Measurements from ENCODE around the gene CDA.

Gene CDA

DNA sequence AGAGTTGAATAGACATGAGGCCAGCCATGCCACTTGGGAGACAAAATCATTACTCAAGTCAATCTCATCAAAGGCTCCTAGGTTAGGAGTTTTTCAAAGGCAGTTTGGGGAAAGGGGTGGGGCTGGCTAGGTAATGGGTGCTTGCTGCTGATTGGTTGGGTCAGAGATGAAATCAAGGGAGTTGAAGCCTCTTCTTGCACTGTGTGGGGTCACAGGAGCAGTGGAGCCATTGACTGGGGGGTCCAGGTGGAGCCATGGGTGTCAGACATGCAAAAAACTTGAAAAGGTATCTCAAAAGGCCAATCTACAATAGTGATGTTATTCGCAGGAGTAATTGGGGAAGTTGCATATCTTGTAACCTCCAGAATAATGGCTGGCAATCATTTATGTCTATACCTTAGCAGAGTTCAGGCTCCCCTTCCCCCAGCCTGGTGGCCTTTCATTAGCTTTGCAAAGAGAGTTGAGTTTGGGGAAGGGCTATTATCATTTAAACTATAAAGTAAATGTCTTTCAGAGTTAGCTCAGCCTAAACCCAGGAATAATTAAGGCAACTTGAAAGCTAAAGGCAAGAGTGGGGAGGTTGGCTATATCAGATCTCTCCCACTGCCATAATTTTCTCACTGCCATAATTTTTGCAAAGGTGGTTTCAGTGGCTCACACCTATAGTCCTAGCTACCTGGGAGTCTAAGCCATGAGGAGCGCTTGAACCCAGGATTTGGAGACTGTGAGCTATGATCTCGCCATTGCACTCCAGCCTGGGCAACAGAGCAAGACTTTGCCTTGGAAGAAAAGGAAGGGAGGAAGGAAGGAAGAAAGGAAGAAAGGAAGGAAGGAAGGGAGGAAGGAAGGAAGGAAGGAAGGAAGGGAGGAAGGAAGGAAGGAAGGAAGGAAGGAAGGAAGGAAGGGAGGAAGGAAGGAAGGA lies 36.5 kb downstream of the CDA start:
- Histone ChIP-seq H3K9me3 (ENCODE audit: control insufficient read depth, low read length) (no peaks in the 10 kb centered on the region), H3K36me3 (ENCODE audit: control insufficient read depth, insufficient read depth, low read length) (no peaks in the 10 kb centered on the region), H3K9ac (ENCODE audit: low read length) (no peak overlapping the region), H3K4me1 (ENCODE audit: control insufficient read depth, insufficient read depth, low read length) (no peaks in the 10 kb centered on the region), H3K27me3 (ENCODE audit: control insufficient read depth, insufficient read depth, low read length) (no peaks in the 10 kb centered on the region), H3K4me3 (ENCODE audit: low read length) (no peak overlapping the region)

DNA sequence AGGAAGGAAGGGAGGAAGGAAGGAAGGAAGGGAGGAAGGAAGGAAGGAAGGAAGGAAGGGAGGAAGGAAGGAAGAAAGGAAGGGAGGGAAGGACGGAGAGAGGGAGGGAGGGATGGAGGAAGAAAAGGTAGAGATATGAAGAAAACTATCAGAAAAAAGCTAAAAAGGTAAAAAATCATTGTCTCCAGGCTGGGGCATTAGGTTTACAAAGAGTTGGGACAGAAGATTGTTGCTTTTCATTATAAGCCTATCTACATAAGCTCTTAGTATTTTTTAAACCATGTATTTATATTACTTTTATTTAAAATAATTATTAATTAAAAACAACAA lies 37.2 kb downstream of the CDA start:
- no peaks in the 10 kb centered on the region for H3K36me3 ChIP-seq (ENCODE audit: control insufficient read depth, insufficient read depth, low read length)
- no peaks in the 10 kb centered on the region for H3K4me1 ChIP-seq (ENCODE audit: control insufficient read depth, insufficient read depth, low read length)
- H3K4me3 ChIP-seq (ENCODE audit: low read length), result no peak overlapping the region
- no peaks in the 10 kb centered on the region for H3K9me3 ChIP-seq (ENCODE audit: control insufficient read depth, low read length)
- H3K9ac ChIP-seq (ENCODE audit: low read length), result no peak overlapping the region
- H3K27me3 ChIP-seq (ENCODE audit: control insufficient read depth, insufficient read depth, low read length), result peaks cover 4% of the 10 kb centered on the region

DNA sequence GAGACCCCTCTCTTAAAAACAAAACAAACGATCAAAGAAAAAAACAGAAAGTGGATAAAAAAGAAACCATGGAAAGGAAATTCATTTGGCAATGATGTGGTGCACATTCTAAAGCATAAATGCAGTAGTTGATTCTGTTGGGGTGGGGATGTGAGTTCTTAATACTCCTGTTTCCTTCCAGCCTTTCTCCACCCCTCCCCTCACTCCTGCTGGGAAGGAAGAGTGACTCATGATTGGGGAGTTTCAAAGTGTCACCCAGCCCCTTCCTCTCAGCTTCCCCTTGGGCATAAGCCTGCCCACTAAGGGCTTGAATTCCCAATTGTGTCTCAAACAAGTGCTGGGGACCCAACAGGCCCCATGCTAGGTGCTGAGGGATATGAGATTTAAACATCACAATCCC lies 37.6 kb downstream of the CDA start:
- no peak overlapping the region for H3K4me3 ChIP-seq (ENCODE audit: low read length)
- no peak overlapping the region for H3K9ac ChIP-seq (ENCODE audit: low read length)
- H3K36me3 ChIP-seq (ENCODE audit: control insufficient read depth, insufficient read depth, low read length), result no peaks in the 10 kb centered on the region
- H3K27me3 ChIP-seq (ENCODE audit: control insufficient read depth, insufficient read depth, low read length), result peaks cover 4% of the 10 kb centered on the region
- H3K4me1 ChIP-seq (ENCODE audit: control insufficient read depth, insufficient read depth, low read length), result no peaks in the 10 kb centered on the region
- H3K9me3 ChIP-seq (ENCODE audit: control insufficient read depth, low read length), result no peaks in the 10 kb centered on the region

- Histone ChIP-seq H3K36me3 (ENCODE audit: control insufficient read depth, insufficient read depth, low read length) (no peaks in the 10 kb centered on the region), H3K4me3 (ENCODE audit: low read length) (no peak overlapping the region), H3K9ac (ENCODE audit: low read length) (no peak overlapping the region), H3K9me3 (ENCODE audit: control insufficient read depth, low read length) (no peaks in the 10 kb centered on the region), H3K4me1 (ENCODE audit: control insufficient read depth, insufficient read depth, low read length) (peaks cover 13% of the 10 kb centered on the region), H3K27me3 (ENCODE audit: control insufficient read depth, insufficient read depth, low read length) (peaks cover 4% of the 10 kb centered on the region)
These were observed 41.8 kb downstream of the CDA start for GRCh38 chr1:20630729-20631128.

GRCh38 chr1:20632386-20632785 lies 43.5 kb downstream of the CDA start:
- no peak overlapping the region for H3K9ac ChIP-seq (ENCODE audit: low read length)

DNA sequence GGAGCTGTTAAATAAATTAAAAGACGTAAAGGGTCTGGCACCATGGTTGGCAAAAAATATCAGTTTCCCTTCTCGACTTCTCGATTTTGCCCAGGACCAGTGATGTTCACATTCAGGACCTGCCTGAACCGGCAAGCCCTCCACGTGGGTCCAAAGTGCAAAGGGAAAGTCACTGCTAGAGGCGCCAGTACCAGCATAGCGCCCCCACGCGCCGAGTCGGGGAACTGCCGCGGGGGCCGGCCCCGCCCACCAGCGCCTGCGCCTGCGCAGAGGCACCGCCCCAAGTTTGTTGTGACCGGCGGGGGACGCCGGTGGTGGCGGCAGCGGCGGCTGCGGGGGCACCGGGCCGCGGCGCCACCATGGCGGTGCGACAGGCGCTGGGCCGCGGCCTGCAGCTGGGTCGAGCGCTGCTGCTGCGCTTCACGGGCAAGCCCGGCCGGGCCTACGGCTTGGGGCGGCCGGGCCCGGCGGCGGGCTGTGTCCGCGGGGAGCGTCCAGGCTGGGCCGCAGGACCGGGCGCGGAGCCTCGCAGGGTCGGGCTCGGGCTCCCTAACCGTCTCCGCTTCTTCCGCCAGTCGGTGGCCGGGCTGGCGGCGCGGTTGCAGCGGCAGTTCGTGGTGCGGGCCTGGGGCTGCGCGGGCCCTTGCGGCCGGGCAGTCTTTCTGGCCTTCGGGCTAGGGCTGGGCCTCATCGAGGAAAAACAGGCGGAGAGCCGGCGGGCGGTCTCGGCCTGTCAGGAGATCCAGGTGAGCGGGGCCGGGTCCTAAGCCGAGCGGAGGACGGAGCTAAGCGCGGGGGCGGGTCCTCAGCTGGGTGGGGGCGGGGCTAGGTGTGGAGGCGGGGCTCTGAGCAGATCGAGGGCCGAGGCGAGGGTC lies 44.5 kb downstream of the CDA start, which contains the start of gene PINK1:
TSS of gene PINK1 (plus strand) at position 269 of the 875 bp plus-strand sequence. CDS start at position 360, 91 bp downstream.
- peak within 1 kb of the TSS; percentile 86 for H3K4me3 ChIP-seq (ENCODE audit: low read length)
- H3K4me1 ChIP-seq (ENCODE audit: control insufficient read depth, insufficient read depth, low read length), result peaks cover 13% of the 10 kb centered on the region
- no peaks in the 10 kb centered on the region for H3K9me3 ChIP-seq (ENCODE audit: control insufficient read depth, low read length)
- H3K36me3 ChIP-seq (ENCODE audit: control insufficient read depth, insufficient read depth, low read length), result no peaks in the 10 kb centered on the region
- peak within 1 kb of the TSS; percentile 89 for H3K9ac ChIP-seq (ENCODE audit: low read length)
- peaks cover 4% of the 10 kb centered on the region for H3K27me3 ChIP-seq (ENCODE audit: control insufficient read depth, insufficient read depth, low read length)

More at GRCh38 chr1:20632386-20632785, 43.5 kb downstream of the CDA start:
- Histone ChIP-seq H3K36me3 (ENCODE audit: control insufficient read depth, insufficient read depth, low read length) (no peaks in the 10 kb centered on the region), H3K9me3 (ENCODE audit: control insufficient read depth, low read length) (no peaks in the 10 kb centered on the region), H3K4me3 (ENCODE audit: low read length) (no peak overlapping the region), H3K4me1 (ENCODE audit: control insufficient read depth, insufficient read depth, low read length) (peaks cover 13% of the 10 kb centered on the region), H3K27me3 (ENCODE audit: control insufficient read depth, insufficient read depth, low read length) (peaks cover 4% of the 10 kb centered on the region)

DNA sequence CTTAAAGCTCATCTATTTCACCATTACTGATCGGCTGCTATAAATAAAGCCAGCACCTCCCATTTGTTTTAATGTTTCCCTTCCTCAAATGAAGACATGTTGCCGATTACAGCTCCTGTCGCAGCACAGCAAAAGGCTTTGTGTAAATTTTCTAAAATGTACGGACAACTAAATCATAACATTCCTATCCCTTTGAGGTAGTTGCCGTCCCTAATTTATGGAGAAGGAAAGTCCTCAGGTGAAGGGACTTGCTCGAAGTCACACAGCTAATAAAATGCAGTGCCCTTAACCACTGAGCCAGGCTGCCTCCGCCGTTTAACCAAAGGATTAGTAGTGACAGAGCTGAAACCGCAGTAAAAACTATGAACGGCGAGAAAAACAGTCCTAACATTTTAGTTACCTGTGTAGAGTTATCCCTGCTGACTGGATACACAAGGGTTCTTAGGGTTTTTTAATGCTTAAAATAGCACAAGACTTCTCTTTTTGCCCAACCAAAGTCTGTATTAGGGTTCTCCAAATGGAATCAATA lies 45.2 kb downstream of the CDA start:
- H3K9ac ChIP-seq (ENCODE audit: low read length), result peak overlapping the region; percentile 89
- peaks cover 13% of the 10 kb centered on the region for H3K4me1 ChIP-seq (ENCODE audit: control insufficient read depth, insufficient read depth, low read length)
- no peaks in the 10 kb centered on the region for H3K36me3 ChIP-seq (ENCODE audit: control insufficient read depth, insufficient read depth, low read length)
- H3K9me3 ChIP-seq (ENCODE audit: control insufficient read depth, low read length), result no peaks in the 10 kb centered on the region
- peaks cover 4% of the 10 kb centered on the region for H3K27me3 ChIP-seq (ENCODE audit: control insufficient read depth, insufficient read depth, low read length)
- peak overlapping the region; percentile 86 for H3K4me3 ChIP-seq (ENCODE audit: low read length)

DNA sequence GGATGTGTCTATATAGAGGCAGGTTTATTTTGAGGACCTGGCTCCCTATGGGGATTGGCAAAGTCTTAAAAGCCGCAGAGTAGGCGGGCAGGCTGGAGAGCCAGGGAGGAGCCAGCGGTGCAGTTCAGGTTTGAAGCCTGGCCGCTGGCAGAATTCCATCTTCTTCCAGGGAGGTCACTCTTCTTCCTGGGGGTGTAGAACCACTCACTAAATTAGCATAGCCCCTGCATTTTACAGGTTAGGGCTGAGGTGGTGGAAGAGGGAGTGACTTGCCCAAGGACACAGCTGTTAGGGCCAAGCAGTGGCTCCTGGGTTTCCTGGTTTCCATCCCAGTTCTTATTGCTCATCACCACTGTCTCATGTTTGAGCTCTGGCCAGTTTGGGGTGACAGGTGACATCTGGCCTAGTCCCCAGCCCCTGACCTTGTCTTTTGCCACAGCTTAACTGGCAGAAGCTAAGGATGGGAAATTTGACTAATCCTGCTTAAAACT lies 45.7 kb downstream of the CDA start:
- Histone ChIP-seq H3K9me3 (ENCODE audit: control insufficient read depth, low read length) (no peaks in the 10 kb centered on the region), H3K27me3 (ENCODE audit: control insufficient read depth, insufficient read depth, low read length) (peaks cover 4% of the 10 kb centered on the region), H3K9ac (ENCODE audit: low read length) (peak overlapping the region; percentile 89), H3K4me3 (ENCODE audit: low read length) (peak overlapping the region; percentile 86), H3K36me3 (ENCODE audit: control insufficient read depth, insufficient read depth, low read length) (no peaks in the 10 kb centered on the region), H3K4me1 (ENCODE audit: control insufficient read depth, insufficient read depth, low read length) (peaks cover 13% of the 10 kb centered on the region)

DNA sequence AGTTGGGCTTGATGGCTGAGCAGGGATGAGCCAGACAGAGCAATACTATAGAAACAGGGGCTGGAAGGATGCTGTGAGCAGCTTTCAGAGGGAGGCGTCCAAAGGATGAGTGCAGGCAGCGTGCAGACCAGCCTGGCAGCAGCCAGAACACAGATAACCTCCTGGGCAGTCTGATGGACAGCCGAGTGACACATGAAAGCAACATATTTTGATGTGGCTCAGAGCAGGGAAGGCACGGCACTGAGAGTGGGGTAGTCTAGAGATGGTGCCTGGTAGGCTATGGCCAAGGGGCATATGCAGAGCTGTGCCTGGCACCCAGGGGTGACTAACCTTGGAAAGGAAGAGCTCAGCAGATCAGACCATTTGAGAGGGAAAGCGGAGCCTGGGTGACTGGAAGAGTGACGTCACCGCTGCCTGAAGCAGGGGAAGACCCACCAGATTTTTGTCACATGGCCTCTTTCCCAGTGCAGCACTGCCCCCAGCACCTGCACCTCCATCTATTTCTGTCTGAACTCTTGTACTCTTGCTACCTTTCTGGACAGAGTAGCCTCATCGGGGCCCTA lies 48.0 kb downstream of the CDA start:
- no peaks in the 10 kb centered on the region for H3K36me3 ChIP-seq (ENCODE audit: control insufficient read depth, insufficient read depth, low read length)
- H3K27me3 ChIP-seq (ENCODE audit: control insufficient read depth, insufficient read depth, low read length), result no peaks in the 10 kb centered on the region
- H3K9ac ChIP-seq (ENCODE audit: low read length), result no peak overlapping the region
- H3K9me3 ChIP-seq (ENCODE audit: control insufficient read depth, low read length), result no peaks in the 10 kb centered on the region
- no peak overlapping the region for H3K4me3 ChIP-seq (ENCODE audit: low read length)
- peaks cover 13% of the 10 kb centered on the region for H3K4me1 ChIP-seq (ENCODE audit: control insufficient read depth, insufficient read depth, low read length)

GRCh38 chr1:20640183-20640597 lies 51.3 kb downstream of the CDA start:
- no peaks in the 10 kb centered on the region for H3K4me1 ChIP-seq (ENCODE audit: control insufficient read depth, insufficient read depth, low read length)
- no peaks in the 10 kb centered on the region for H3K36me3 ChIP-seq (ENCODE audit: control insufficient read depth, insufficient read depth, low read length)

GRCh38 chr1:20641975-20642374 lies 53.1 kb downstream of the CDA start:
- H3K36me3 ChIP-seq (ENCODE audit: control insufficient read depth, insufficient read depth, low read length), result no peaks in the 10 kb centered on the region
- H3K9me3 ChIP-seq (ENCODE audit: control insufficient read depth, low read length), result no peaks in the 10 kb centered on the region
- no peaks in the 10 kb centered on the region for H3K4me1 ChIP-seq (ENCODE audit: control insufficient read depth, insufficient read depth, low read length)
- H3K9ac ChIP-seq (ENCODE audit: low read length), result no peak overlapping the region
- H3K4me3 ChIP-seq (ENCODE audit: low read length), result no peak overlapping the region
- H3K27me3 ChIP-seq (ENCODE audit: control insufficient read depth, insufficient read depth, low read length), result no peaks in the 10 kb centered on the region

More at GRCh38 chr1:20640183-20640597, 51.3 kb downstream of the CDA start:
- Histone ChIP-seq H3K9ac (ENCODE audit: low read length) (no peak overlapping the region), H3K9me3 (ENCODE audit: control insufficient read depth, low read length) (no peaks in the 10 kb centered on the region), H3K4me3 (ENCODE audit: low read length) (no peak overlapping the region), H3K27me3 (ENCODE audit: control insufficient read depth, insufficient read depth, low read length) (no peaks in the 10 kb centered on the region)
